HG02884 (cell line): ENCODE data around the gene ROR2.

Experiments used
- ATAC-seq: cut with Tn5 transposase; IDR thresholded peaks from one replicate; pipeline ENCODE4 v1.9.1; 2021; ENCODE audit warnings: mild to moderate bottlenecking, moderate library complexity; ENCODE audit not compliant: unreplicated experiment

The ROR2 gene

GRCh38 chr9:91726406-91727100 lies 223.5 kb downstream of the ROR2 start:
- no peak for ATAC-seq

- ATAC-seq, result no peak
Observed at GRCh38 chr9:91725651-91726050, 224.4 kb downstream of the ROR2 start.

- no peak for ATAC-seq
Observed at GRCh38 chr9:91724609-91725505, 225.2 kb downstream of the ROR2 start.

DNA sequence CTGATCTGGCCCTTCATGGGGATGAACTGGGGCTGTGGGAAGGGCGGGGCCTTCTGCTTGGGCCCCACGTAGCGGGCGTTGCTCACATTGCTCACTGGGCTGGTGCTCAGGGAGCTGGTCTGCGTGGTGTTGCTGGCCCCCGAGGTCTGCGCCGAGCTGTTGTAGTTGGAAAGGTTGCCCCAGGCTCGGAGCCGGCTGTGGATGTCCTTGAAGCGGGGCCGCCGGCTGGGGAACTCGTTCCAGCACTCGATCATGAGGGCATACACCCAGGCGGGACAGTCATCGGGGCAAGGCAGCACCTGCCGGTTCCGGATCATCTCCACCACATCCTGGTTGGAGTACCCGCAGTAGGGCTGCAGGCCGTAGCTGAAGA lies 226.0 kb downstream of the ROR2 start:
- no peak for ATAC-seq

GRCh38 chr9:91723420-91724067 lies 226.5 kb downstream of the ROR2 start:
- ATAC-seq, result no peak

DNA sequence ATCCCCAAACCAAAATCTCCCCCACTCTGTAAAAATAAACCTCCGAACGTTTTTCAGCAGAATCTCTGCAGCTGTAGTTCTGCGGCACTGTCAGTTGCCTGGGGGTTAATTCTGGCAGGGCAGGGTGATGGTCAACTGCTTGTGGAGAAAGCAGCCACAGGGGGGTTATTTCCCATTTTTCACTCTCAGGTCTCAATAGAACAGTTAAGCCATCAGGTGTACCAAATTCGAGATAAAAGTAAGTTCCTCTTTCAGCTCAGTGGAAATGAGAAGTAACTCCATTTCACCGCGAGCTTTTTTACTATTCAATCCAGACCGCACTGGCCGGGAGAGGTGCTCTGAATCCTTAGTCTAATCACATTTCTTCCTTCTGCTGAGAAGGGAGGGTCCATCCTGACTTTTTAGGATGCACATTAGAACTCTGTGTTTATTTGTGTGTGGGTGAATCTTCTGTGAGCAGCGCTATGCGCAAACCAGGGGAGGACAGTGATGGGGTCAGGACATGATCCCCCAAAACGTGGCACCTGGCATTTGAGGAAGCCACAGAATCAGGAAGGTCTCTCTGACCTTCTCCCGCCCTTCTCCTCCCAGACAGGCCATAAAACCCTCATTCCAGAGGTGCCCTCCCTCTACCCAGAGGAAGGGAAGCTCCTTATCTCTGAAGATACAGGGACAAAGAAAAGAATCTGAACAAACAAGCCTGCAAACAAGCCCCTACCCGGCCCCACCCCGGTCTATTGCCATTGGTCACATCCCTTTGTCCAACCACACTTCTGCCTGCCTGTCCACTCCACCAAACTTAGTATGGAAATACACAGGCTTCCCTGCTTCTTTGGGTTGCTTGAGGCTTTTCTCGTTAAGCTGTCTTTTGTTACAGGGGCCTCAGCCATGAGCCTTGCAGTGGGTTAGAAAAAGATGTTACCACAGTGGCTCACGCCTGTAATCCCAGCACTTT lies 229.0 kb downstream of the ROR2 start:
- peak; percentile 74 for ATAC-seq

DNA sequence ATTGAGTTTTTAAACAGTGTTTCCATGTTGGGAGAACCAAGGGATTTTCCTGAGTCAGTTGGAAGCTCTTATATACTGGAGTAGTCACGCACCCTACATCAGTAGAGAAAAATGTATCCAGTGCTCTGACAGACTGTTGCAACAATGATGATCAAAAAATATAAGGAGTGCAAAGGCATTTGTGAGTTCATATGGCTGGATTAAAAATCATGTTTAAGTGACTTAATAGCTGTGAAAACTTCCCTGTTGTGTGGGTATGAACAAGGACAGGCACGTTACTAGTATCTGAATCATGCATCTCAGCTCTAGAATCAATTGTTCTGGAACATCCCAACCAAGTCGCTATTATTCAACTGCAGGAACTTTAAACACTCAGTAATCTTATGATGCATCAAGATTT lies 229.7 kb downstream of the ROR2 start:
- ATAC-seq, result no peak

GRCh38 chr9:91718071-91718470 lies 232.0 kb downstream of the ROR2 start:
- ATAC-seq, result no peak

DNA sequence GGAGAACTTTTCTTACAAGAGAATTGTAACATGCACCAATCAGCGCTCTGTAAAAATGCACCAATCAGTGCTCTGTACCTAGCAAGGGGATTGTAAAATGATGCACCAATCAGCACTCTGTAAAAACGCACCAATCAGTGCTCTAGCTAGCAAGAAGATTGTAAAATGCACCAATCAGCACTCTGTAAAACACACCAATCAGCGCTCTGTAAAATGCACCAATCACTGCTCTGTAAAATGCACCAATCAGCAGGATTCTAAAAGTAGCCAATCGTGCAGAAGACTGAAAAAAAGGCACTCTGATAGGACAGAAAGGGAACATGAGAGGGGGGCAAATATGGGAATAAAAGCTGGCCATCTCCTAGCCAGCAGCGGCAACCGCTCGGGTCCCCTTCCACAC lies 233.2 kb downstream of the ROR2 start:
- no peak for ATAC-seq

GRCh38 chr9:91716239-91716638 lies 233.8 kb downstream of the ROR2 start:
- ATAC-seq, result no peak

- ATAC-seq, result no peak
Observed at GRCh38 chr9:91714874-91715615, 235.0 kb downstream of the ROR2 start.

GRCh38 chr9:91714020-91714806 lies 235.8 kb downstream of the ROR2 start:
- ATAC-seq, result no peak

GRCh38 chr9:91712811-91713210 lies 237.2 kb downstream of the ROR2 start:
- ATAC-seq, result no peak

DNA sequence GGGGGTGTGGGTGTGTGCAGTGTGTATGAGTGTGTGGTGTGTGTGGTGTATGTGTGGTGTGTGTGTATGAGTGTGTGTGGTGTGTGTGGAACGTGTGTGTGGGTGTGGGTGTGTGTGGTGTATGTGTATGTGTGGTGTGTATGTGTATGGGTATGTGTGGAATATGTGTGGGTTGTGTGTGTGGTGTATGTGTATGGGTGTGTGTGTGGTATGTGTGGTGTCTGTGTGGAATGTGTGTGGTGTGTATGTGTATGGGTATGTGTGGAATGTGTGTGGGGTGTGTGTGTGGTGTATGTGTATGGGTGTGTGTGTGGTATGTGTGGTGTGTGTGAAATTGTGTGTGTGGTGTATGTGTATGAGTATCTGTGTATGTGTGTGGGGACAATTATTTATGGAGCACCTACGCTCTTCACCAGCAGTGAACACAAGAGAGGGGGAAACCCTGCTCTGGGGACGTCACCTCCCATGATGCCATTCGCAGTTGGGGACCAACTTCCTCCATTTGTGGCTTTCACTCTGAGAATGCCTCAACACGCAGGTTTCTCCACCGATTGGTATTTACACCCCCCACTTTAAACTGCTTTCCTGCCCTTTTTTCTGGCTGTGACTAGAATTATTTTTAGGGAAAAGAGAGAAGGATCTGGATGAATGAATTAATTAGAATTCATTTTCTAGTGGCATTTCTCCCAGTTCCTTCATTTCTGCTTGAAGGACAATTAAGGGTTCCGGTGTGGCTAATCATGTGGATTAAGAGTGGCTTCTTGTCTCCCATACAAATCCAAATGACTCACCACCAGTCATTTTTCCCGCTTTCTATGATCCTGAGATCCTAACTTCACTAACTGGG lies 238.1 kb downstream of the ROR2 start:
- peak; percentile 88 for ATAC-seq

- no peak for ATAC-seq
Observed at GRCh38 chr9:91710158-91710557, 239.9 kb downstream of the ROR2 start.

GRCh38 chr9:91705386-91705785 lies 244.6 kb downstream of the ROR2 start:
- no peak for ATAC-seq

- ATAC-seq, result no peak
Observed at GRCh38 chr9:91700475-91700874, 249.6 kb downstream of the ROR2 start.

- ATAC-seq, result no peak
Observed at GRCh38 chr9:91698266-91698665, 251.8 kb downstream of the ROR2 start.
